IPS DF 19.7 (cell line): Measurements from ENCODE around the gene DUSP22.
"Not testable (repeated sequence)": the region's sequence is repeated elsewhere in the genome, so short reads cannot be mapped to it uniquely, and the experiment has no call there.

Experiments used
- DNase-seq: peaks from one replicate; pipeline ENCODE4 v3.0.0-alpha.2; 2013; ENCODE audit warnings: low read depth, low spot score

DUSP22 gene

GRCh38 chr6:363291-363690 is 71.0 kb downstream of the DUSP22 start:
- DNase-seq = no peak

- no peak for DNase-seq
Measured at GRCh38 chr6:363909-364308, 71.6 kb downstream of the DUSP22 start.

GRCh38 chr6:364609-365540 is 72.6 kb downstream of the DUSP22 start:
- DNase-seq = no peak

GRCh38 chr6:365835-366234 is 73.5 kb downstream of the DUSP22 start:
- no peak for DNase-seq

GRCh38 chr6:366389-367297 is 74.4 kb downstream of the DUSP22 start:
- DNase-seq = no peak

- DNase-seq = no peak
Measured at GRCh38 chr6:367298-367794, 75.1 kb downstream of the DUSP22 start.

GRCh38 chr6:367891-368630 is 75.8 kb downstream of the DUSP22 start:
- DNase-seq = no peak

- DNase-seq = no peak
Measured at GRCh38 chr6:369559-370431, 77.5 kb downstream of the DUSP22 start.

GRCh38 chr6:370555-370954 is 78.3 kb downstream of the DUSP22 start:
- no peak for DNase-seq

GRCh38 chr6:371851-372250 is 79.6 kb downstream of the DUSP22 start:
- DNase-seq = not testable (repeated sequence)

- no peak for DNase-seq
Measured at GRCh38 chr6:372336-372911, 80.1 kb downstream of the DUSP22 start.

GRCh38 chr6:373031-373430 is 80.7 kb downstream of the DUSP22 start:
- DNase-seq = no peak

GRCh38 chr6:373773-374724 is 81.8 kb downstream of the DUSP22 start:
- DNase-seq = no peak

- no peak for DNase-seq
Measured at GRCh38 chr6:374956-375355, 82.7 kb downstream of the DUSP22 start.

- no peak for DNase-seq
Measured at GRCh38 chr6:376827-377640, 84.7 kb downstream of the DUSP22 start.

- DNase-seq = not testable (repeated sequence)
Measured at GRCh38 chr6:377641-378020, 85.3 kb downstream of the DUSP22 start.

- DNase-seq = no peak
Measured at GRCh38 chr6:378090-378957, 86.0 kb downstream of the DUSP22 start.
